Limb (tissue), 2 donors: ENCODE measurements around the gene EFEMP1.

ENCODE experiments used
- DNase-seq, 2 donors: peaks; one replicate each; pipeline ENCODE4 v3.0.0-alpha.2; 2016; ENCODE audit errors: extremely low spot score in 2 of 2

Gene EFEMP1, protein sequence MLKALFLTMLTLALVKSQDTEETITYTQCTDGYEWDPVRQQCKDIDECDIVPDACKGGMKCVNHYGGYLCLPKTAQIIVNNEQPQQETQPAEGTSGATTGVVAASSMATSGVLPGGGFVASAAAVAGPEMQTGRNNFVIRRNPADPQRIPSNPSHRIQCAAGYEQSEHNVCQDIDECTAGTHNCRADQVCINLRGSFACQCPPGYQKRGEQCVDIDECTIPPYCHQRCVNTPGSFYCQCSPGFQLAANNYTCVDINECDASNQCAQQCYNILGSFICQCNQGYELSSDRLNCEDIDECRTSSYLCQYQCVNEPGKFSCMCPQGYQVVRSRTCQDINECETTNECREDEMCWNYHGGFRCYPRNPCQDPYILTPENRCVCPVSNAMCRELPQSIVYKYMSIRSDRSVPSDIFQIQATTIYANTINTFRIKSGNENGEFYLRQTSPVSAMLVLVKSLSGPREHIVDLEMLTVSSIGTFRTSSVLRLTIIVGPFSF

GRCh38 chr2:55923091-55923981 is at the start of gene EFEMP1:
Gene EFEMP1, minus strand, starts transcription at chr2:55923782. Its CDS starts 1,342 bp downstream, at chr2:55922440.
- DNase-seq: peak in 1 of 2 donors; percentile 77

DNA sequence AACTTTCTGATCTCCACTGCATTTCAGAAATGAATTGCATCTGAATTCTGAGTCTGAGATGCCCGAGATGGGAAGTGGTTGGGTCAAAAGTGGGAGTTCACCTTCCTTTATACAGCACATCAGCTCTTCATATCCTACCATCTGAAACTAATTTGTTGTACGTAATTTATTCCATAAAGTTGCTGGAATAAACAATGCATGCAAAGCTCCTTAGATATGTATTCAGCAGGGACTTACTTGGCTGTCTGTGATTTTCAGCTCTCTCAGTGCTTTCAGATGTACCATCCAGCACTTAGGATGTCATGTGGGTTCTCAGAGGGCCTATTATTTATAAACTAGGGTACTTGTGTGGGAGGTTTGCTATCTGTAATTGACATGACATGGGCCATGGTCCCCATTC is 46.9 kb upstream of the EFEMP1 start:
- no peak for DNase-seq

- no peak for DNase-seq
These were observed 45.4 kb upstream of the EFEMP1 start for GRCh38 chr2:55968941-55969340.

- DNase-seq: no peak
These were observed 43.0 kb upstream of the EFEMP1 start for GRCh38 chr2:55966401-55967118.

DNA sequence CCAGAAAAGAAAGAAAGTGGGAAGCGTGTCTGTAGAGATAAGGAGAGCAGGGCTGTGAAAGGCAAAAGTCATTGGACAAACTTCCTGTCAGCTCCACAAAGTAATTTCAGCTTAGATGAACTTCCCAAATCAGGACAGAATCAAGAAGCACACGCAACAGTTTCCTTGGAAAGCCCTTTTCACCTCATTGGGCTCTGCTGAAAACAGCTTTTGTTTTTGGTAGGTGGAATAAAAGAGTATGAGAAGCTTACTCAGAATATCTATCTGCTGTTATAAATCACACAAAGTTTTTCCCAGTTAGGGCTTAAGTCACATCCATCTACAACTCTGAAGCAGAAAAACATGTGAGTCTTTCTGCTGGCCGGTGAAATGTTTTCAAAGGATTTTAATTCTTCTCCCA is 42.4 kb upstream of the EFEMP1 start:
- no peak for DNase-seq

- DNase-seq: no peak
These were observed 41.7 kb upstream of the EFEMP1 start for GRCh38 chr2:55965276-55965675.

GRCh38 chr2:55962915-55963314 is 39.3 kb upstream of the EFEMP1 start:
- no peak for DNase-seq

DNA sequence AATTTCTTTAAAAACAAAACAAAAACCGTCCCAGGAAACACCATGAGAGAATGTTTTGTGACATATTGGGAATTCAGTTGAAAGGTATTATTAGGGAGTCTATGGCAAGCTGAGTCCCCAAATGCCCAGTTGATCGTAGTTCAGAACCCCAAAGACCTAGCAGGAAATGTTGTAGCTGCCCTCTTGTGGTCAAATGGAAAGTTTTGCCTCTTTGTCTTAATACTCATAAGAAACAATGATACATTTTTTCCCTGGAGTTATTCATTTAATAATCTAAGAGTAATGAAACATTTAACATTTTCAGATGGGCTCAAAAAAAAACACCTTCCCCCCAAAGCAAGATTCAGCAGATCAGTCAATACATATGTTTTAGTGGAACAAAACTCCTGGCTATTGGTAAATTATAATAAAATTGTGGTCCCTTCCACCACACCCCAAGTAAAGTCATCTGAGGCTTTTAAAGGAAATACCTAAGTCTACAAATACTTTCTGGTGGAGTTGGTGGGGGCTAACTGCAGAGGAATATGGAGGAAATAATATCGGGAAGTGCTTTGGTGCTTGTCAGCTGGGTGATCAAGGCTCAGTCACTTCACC is 37.8 kb upstream of the EFEMP1 start:
- DNase-seq: no peak

- no peak for DNase-seq
These were observed 35.2 kb upstream of the EFEMP1 start for GRCh38 chr2:55958756-55959155.

- no peak for DNase-seq
These were observed 33.6 kb upstream of the EFEMP1 start for GRCh38 chr2:55957142-55957541.

DNA sequence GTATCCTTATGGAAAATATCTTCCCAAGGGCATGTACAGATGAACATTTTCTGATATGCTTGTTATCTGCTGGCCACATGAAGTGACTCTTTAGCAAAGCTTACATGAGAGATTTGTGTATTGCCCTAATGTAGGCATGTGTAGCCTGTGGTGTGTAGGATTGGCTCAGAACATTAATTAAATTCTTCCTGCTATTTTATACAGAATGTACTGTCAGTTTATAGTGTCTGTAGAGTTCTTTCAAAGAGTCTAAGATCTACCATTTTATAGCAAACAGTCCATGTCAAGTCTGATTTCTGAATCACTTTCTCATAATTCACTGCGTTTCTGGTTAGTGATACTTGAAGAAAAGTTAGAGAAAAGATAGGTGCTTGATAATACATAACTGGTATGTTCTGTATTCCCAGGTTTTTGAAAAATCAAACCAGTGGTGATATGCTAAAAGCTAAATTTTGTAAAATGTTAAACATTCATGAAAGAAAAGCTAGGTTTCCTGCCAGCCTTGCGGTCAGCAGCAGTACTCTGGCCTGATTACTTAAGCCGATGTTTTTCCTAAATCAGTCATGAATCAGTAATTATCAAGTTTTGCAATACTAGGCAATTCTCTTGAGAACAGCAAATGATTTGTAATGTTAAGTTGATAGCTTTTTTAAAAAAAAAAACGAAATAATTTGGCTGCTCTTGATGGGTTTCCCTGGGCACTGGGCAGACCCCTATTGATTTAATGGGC is 30.9 kb upstream of the EFEMP1 start:
- DNase-seq: no peak

GRCh38 chr2:55952415-55952814 is 28.8 kb upstream of the EFEMP1 start:
- no peak for DNase-seq

DNA sequence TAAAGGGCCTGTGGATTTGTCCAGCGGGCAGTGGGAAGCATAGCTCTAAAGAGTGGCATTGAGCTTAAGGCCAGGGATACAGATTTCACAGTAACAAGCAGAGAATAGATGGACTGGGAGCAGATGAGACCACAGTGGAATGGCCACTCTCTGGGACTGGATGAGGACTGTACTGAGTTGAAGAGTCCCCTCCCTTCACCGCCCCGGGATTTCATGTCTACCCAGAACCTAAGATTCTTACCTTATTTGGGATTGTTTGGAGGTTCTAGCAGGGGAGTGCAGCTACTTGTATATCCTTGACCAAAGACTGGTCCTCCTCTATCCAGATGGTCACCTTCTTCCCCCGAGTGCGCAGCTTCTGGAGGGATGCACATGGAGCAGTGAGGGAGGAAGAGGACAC is 28.0 kb upstream of the EFEMP1 start:
- no peak for DNase-seq

DNA sequence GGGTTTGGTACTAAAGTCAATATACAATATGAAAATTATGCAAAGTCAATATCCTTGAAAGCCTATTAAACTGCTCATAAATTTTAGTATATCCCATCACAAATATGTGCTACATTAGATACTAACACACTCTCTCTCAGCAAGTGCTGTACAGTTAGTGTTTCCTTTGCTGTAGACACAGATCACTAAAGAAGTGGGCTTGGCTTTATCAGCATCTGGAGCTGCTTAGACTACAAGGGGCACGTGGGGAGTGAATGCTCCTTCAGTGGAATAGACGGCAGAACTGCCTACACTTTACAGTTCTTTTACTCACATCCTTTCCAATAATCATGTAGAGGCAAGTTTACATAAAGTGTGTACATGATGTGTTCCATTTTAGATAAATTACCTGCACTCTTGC is 26.0 kb upstream of the EFEMP1 start:
- no peak for DNase-seq

DNA sequence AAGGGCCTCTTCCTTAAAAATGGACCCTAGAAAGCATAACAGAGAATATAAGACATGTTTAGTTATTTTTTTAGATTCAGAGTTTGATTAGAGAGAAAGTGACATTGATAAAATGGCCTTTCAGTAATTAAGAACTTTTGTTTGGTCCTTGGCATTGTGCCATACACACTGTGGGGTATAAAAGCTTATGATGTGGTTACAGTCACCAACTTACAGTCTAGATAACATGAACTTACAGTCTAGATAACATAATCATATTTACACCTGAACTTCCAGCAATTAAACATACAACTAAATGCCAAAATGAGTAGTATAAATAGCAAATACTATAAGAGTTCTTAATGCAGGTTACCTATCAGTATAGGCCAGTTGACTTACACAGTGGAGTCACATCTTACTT is 25.6 kb upstream of the EFEMP1 start:
- DNase-seq: no peak

DNA sequence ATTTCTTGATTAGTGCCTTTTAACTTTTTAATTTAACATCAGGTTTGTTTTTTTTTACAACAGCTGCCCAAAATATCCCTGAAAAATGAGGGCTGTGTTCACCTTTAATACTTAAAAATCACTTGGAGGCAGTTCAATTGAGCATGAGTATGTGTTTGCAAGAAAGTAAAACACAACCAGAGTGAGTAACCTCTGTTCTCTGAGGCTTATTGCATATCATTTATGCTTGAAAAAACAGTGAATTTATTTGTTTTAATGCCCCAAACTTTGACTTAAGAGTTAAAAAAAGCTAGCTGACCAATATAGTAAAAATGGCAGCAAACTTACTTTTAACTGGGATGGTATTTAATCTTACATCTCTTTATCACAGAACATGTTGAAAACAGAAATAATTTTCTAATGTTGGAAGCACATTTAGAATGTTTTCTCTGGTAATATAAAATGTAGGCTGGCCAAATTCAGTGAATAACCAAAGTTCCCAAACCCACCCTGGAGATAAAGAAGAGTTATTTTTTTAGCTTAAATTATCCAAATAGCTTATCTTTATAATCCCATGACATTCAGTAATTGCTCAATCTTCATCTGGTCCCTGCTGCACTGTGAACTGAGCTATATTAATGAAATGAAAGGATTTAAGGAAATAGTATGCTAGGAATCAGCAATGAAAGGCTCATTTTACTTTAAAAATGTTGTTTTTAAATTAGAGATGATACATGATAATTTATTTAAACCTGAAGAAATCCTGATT is 24.8 kb upstream of the EFEMP1 start:
- no peak for DNase-seq

DNA sequence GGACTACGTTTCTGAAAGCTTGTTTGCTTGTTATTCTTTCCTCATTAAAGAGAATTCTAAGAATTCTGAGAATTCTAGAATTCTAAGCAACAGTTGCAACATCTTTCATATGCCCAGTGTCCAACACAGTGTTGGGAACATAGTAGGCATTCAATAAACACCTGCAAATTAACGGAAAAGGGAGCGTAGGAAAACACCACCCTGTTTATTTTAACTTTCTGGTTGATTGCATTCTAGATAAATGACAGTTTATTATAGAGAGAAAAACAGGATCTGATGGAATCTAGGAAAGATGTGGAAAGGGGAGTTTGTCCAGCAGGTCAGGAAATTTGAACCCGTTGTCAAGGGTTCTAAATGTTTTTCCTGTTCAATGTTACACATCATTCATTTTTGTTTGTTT is 24.2 kb upstream of the EFEMP1 start:
- DNase-seq: no peak

- no peak for DNase-seq
These were observed 23.2 kb upstream of the EFEMP1 start for GRCh38 chr2:55946793-55947192.

DNA sequence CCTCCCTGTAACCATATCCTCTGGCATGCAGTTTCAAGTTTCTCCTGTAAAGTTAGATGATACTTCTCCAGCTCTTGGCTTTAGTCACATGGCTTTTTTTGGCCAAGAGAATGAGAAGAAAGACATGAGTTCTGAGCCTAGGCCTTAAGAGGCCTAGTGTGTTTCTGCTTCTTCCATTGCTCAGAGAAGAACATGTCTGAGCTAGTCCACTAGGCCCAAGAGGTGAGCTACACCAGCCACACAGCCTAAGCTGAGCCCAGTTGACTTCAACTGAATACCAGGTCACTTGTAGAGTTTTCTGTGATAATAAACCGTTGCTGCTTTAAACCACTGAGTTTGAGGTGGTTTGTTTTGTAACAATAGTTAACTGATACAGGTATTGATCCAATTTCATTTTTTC is 19.9 kb upstream of the EFEMP1 start:
- DNase-seq: no peak

GRCh38 chr2:55936351-55936750 is 12.8 kb upstream of the EFEMP1 start:
- no peak for DNase-seq
